ENCODE results near the gene MT1HL1.

DNA sequence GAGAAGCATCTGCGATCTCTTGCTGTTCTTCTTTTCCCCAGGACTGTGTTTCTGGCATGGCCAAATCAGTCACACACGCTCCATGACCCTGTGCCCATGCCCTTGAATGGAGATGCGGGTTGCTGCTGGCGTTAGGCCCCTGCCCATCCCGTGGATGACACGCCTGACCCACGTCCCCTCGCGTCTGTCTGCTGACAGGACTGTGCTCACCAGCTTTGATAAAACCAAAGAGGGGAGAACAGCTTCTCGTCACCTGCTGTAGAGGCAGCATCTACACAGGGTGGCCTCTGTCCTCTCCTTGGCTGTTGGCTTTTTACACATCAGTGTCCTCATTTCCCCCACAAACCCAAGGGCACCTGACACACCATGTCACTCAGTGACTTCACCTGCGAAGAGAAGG lies 6.9 kb downstream of the MT1HL1 start:
- TF ChIP-seq, protein P1, sequence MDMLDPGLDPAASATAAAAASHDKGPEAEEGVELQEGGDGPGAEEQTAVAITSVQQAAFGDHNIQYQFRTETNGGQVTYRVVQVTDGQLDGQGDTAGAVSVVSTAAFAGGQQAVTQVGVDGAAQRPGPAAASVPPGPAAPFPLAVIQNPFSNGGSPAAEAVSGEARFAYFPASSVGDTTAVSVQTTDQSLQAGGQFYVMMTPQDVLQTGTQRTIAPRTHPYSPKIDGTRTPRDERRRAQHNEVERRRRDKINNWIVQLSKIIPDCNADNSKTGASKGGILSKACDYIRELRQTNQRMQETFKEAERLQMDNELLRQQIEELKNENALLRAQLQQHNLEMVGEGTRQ (IDR thresholded peaks at IDR 0.05; ENCODE audit: low read depth, low read length) = no peak
- TF ChIP-seq POLR2A (IDR thresholded peaks at IDR 0.05; ENCODE audit: low read depth, low read length) = no peak
- TF ChIP-seq, protein P2, sequence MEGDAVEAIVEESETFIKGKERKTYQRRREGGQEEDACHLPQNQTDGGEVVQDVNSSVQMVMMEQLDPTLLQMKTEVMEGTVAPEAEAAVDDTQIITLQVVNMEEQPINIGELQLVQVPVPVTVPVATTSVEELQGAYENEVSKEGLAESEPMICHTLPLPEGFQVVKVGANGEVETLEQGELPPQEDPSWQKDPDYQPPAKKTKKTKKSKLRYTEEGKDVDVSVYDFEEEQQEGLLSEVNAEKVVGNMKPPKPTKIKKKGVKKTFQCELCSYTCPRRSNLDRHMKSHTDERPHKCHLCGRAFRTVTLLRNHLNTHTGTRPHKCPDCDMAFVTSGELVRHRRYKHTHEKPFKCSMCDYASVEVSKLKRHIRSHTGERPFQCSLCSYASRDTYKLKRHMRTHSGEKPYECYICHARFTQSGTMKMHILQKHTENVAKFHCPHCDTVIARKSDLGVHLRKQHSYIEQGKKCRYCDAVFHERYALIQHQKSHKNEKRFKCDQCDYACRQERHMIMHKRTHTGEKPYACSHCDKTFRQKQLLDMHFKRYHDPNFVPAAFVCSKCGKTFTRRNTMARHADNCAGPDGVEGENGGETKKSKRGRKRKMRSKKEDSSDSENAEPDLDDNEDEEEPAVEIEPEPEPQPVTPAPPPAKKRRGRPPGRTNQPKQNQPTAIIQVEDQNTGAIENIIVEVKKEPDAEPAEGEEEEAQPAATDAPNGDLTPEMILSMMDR (conservative IDR thresholded peaks at IDR 0.05; ENCODE audit: low read depth, low read length) = no peak
- TF ChIP-seq MAFK (IDR thresholded peaks at IDR 0.05; ENCODE audit: low read depth, low read length) = no peak
- no peak for TF ChIP-seq BHLHE40 (IDR thresholded peaks at IDR 0.05; ENCODE audit: low read depth, low read length)
- no peak for TF ChIP-seq RAD21 (IDR thresholded peaks at IDR 0.05; ENCODE audit: low read length)
- no peak for TF ChIP-seq MXI1 (IDR thresholded peaks at IDR 0.05; ENCODE audit: borderline replicate concordance, low read depth, low read length)
- TF ChIP-seq ELK1 (IDR thresholded peaks at IDR 0.05; ENCODE audit: borderline replicate concordance, low read depth, low read length) = no peak
- TF ChIP-seq SMC3 (IDR thresholded peaks at IDR 0.05; ENCODE audit: low read depth, low read length) = no peak
- no peak for TF ChIP-seq FOS (IDR thresholded peaks at IDR 0.05; ENCODE audit: low read depth, low read length)

Measured in IMR-90 (cell line).